Prostate gland (tissue), 2 donors: Measurements from ENCODE around the gene STAG1.

Experiments
- CTCF ChIP-seq, 4 experiments: fragments of 200-600 bp in 2 of 4; fragments of 450-650 bp in 2 of 4; sonication (generic) in 2 of 4; IDR thresholded peaks; 1 replicate in 3 of 4; 2 replicates in 1 of 4; pipeline ENCODE4 v1.5.1; 2016 to 2019; ENCODE audit warnings: antibody characterized with exemption in 4 of 4, mild to moderate bottlenecking in 2 of 4, moderate library complexity in 2 of 4
- POLR2A ChIP-seq: fragments of 450-650 bp; IDR thresholded peaks from one replicate; pipeline ENCODE4 v1.6.1; 2016; ENCODE audit warnings: antibody characterized with exemption, mild to moderate bottlenecking
- POLR2AphosphoS5 ChIP-seq: sonication (generic); formaldehyde crosslinking; IDR thresholded peaks from one replicate; pipeline ENCODE4 v1.6.1; 2017; ENCODE audit warnings: antibody characterized with exemption

- TF ChIP-seq POLR2A: no peak
- TF ChIP-seq CTCF (IDR thresholded peaks at IDR 0.05): no peak
- no peak for TF ChIP-seq POLR2AphosphoS5
Measured at GRCh38 chr3:136634821-136635220, 117.4 kb downstream of the STAG1 start.
